ENCODE data around the gene AGPS. TPM values are rescaled to one million over a fixed set of nuclear protein-coding genes. Genes with fewer than 3 reads are reported as not detected.
A peak's percentile ranks its signal among the peaks of the same experiment; 100 is the strongest.
"Not testable (repeated sequence)": the region's sequence is repeated elsewhere in the genome, so short reads cannot be mapped to it uniquely, and the experiment has no call there.

The AGPS gene
- total RNA-seq, 4 donors from 2014 or later, result 21.4 to 50.9 (median 34.3) TPM

DNA sequence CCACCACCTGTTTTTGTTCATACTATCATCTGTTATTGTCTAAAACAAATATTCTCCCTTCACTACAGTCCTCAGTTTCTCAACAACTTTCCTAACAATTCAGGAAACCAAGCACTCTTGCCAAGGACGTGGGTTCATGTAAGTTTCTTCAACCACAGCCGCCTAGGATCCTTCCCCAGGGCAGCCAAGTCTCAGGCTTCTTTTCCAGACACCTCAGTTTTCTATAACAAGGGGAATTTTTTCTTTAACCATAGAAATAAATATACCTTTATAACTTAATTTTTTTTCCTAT is 39.4 kb upstream of the AGPS start:
- Histone ChIP-seq H3K4me1 (peaks cover 3 to 28% (median 12%) of the 10 kb centered on the region in 3 donors), H3K9me3 (no peaks in the 10 kb centered on the region), H3K36me3 (no peaks in the 10 kb centered on the region), H3K27me3 (no peaks in the 10 kb centered on the region), H3K27ac (peak overlapping the region in 3 of 4 donors; percentile 53 to 73 (median 64)), H3K4me3 (no peak overlapping the region)
- 10 to 13% methylated on average over 2 of the region's 2 CpGs for WGBS, 2 donors (ENCODE audit: low coverage in 1 of 2)
- TF ChIP-seq POLR2A (IDR thresholded peaks at IDR 0.05), result no peak
- TF ChIP-seq CTCF (IDR thresholded peaks at IDR 0.05), result no peak
- no peak for TF ChIP-seq POLR2AphosphoS5 (IDR thresholded peaks at IDR 0.05)
- no peak for TF ChIP-seq EP300 (IDR thresholded peaks at IDR 0.05)
- ATAC-seq, result peak; percentile 80

- H3K27ac ChIP-seq, ATAC-seq, H3K36me3 ChIP-seq, H3K9me3 ChIP-seq, H3K27me3 ChIP-seq, H3K4me3 ChIP-seq: not testable (repeated sequence)
- H3K4me1 ChIP-seq, result peaks cover 3 to 21% (median 12%) of the 10 kb centered on the region in 3 donors
- WGBS, 2 donors (ENCODE audit: low coverage in 1 of 2), result 88 to 100% methylated on average over 1 to 3 of the region's 3 CpGs
Observed at GRCh38 chr2:177354541-177354940, 38.0 kb upstream of the AGPS start.

DNA sequence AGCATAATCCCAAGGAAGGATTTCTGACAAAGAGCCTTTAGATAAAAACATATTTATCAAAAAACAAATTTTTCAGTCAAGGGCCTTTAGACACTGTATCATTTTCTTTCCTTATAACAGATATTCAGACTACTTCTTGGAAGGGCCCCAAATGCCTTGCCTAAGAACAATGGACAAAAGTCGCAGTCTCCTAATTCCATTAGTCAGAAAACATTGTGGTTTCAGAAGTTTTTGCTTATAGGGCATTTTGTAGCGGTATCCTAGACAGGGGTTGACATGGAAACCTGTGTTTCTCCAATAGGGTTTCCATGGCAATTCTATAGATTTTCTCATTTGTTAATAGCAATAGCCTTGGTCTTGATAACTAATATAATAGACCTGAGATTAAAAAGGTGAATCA is 36.7 kb upstream of the AGPS start:
- Histone ChIP-seq H3K9me3 (no peaks in the 10 kb centered on the region), H3K27me3 (no peaks in the 10 kb centered on the region), H3K4me3 (no peak overlapping the region), H3K4me1 (peaks cover 3 to 34% (median 15%) of the 10 kb centered on the region in 3 donors), H3K36me3 (no peaks in the 10 kb centered on the region), H3K27ac (no peak overlapping the region)
- TF ChIP-seq EP300 (IDR thresholded peaks at IDR 0.05) (no peak), CTCF (IDR thresholded peaks at IDR 0.05) (no peak), POLR2A (IDR thresholded peaks at IDR 0.05) (no peak), POLR2AphosphoS5 (IDR thresholded peaks at IDR 0.05) (no peak)
- WGBS, 2 donors (ENCODE audit: low coverage in 1 of 2), result 88 to 90% methylated on average over 2 of the region's 2 CpGs
- ATAC-seq, result no peak

GRCh38 chr2:177359836-177360595 is 32.6 kb upstream of the AGPS start:
- Histone ChIP-seq H3K4me1 (peaks cover 0 to 16% (median 3%) of the 10 kb centered on the region in 3 donors), H3K4me3 (no peak overlapping the region), H3K36me3 (no peaks in the 10 kb centered on the region), H3K9me3 (no peaks in the 10 kb centered on the region), H3K27ac (no peak overlapping the region), H3K27me3 (no peaks in the 10 kb centered on the region)
- 21 to 37% methylated on average over 2 to 3 of the region's 3 CpGs for WGBS, 2 donors (ENCODE audit: low coverage in 1 of 2)
- TF ChIP-seq POLR2AphosphoS5 (IDR thresholded peaks at IDR 0.05) (no peak), EP300 (IDR thresholded peaks at IDR 0.05) (no peak), CTCF (IDR thresholded peaks at IDR 0.05) (no peak), POLR2A (IDR thresholded peaks at IDR 0.05) (no peak)
- ATAC-seq, result no peak

DNA sequence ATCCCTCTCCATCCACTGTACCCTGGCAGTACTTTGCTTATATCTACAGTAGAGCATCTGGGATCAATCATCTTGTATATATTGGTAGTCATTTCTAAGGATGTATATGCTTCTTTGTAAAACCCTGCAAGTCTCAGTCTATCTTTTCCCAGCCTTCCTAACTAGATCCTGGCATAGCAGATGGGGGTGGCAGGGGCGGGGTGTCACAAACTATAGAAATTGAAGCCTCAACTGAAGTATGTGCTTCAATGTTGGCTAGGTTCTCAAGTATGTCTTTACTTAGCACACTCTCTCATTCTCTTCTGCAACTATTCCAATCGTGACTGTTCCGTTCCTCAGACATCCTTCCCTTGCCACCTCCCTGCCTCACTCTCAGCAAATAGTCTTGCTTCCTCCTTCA is 30.1 kb upstream of the AGPS start:
- WGBS, 2 donors (ENCODE audit: low coverage in 1 of 2), result 79 to 82% methylated on average over 3 of the region's 3 CpGs

More for the DNA sequence above, 30.1 kb upstream of the AGPS start:
- Histone ChIP-seq H3K27ac (no peak overlapping the region), H3K9me3 (no peaks in the 10 kb centered on the region), H3K4me3 (no peak overlapping the region), H3K36me3 (no peaks in the 10 kb centered on the region), H3K27me3 (no peaks in the 10 kb centered on the region), H3K4me1 (peaks cover 0 to 16% (median 3%) of the 10 kb centered on the region in 3 donors)
- TF ChIP-seq EP300 (IDR thresholded peaks at IDR 0.05), result no peak
- no peak for TF ChIP-seq POLR2AphosphoS5 (IDR thresholded peaks at IDR 0.05)
- TF ChIP-seq CTCF (IDR thresholded peaks at IDR 0.05), result no peak
- TF ChIP-seq POLR2A (IDR thresholded peaks at IDR 0.05), result no peak
- ATAC-seq, result no peak

Measured in gastroesophageal sphincter (tissue), 4 donors.